Measurements from ENCODE around the gene PLA2G4B.
A peak's percentile ranks its signal among the peaks of the same experiment; 100 is the strongest.

The PLA2G4B gene

DNA sequence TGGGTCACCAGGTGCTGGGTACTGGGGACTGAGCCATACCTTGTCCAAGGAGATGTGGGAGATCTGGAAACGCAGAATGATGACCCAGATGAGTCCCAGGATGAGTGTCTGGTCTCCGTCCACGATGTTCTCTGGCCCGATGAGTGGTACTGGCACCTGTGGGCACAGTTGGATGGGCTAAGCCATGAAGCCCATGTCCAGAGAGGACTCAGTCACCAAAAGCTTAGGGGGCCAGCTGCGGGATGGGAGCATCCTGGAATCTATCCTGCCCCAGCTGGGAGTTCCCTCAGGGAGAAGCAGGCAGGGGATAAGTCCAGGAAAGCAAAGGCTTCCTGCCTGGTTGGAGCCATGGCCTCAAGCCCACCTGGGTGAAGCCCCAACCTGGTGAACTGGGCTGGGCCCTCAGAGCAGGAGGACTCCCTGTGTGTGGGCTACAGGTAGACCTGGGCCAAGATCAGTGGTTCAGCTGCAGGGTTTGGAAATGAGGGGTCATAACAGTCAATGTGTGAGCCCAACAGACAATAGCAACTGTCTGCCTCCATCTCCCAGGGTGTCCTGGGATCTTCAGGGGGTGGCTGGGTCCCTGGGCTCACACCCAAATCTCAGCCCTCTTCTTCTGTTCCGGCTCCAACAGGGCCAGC is 51.5 kb downstream of the PLA2G4B start:
- no peak for DNase-seq

DNA sequence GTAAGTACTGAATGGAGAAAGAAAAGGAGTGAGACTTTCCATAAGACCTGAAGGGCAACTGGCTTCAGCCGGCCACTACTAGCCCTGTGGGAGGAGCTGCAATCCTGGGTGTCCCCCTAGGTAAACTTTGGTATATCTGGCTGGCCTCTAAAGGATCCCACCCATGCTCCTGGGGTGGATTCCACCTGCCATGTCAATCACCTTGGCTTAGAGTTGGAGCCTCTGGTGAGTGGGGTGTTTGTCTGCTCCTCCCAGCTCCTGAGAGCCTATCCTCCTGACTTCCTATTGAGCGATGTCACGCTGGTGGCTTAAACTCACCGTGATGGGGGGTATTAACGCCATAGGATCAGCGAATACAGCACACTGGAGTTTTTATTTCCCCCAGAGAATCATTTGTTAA is 52.6 kb downstream of the PLA2G4B start:
- DNase-seq: no peak

DNA sequence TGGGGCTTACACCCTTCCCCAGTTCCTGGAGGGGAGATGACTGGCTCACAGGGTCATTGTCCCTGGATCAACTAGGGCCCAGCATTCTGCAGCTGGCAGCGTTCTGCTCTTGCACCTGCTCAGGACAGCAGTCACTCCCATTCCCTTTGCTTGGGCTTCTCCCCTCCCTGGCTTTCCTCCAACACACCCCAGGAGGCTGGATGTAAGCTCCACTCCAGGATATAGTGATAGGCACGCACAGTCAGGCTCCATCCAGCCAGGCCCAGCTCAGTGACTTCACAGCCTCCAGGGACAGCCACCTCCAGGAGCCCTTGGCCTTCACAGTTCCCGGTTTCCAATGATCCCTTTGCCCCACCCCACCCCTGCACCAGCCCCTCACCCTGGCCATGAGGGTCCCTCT is 53.3 kb downstream of the PLA2G4B start:
- peak; percentile 45 for DNase-seq

DNA sequence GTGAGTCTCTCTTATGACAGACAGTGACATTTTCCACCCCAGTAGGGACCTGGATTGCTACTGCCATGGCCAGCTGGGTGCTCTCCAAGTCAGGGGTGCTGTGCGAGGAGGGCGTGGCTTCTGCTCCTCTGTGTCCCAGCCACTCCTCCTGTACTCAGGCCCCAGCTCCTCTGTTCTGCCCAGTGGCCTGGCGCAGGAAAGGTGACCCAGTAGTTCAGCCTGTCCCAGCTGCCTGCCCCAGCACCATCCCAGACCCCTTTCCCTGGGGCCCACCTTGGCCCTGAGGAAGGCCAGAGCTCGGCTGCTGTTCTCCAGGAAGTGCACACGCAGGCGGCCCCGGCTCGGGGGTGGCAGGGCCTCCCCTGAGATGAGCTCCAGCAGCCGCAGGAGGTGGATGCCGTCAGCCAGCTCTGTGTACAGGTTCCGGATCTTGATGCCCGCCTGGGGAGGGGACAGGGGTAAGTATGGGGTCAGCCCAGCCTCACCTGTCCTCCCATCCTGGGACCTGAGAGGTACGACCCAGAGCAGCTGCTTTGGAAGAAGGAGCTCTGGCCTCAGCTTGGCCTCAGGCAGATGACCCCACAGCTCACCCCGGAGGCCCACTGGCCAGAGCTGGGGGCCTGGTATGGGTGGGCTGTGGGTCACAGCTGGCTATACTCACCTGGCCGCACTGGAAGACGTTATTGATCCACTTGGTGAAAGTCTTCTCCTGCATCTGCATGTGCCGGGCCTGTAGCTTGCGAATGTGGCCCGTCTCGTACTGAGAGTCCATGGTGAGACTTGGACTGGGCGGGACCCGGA is 54.2 kb downstream of the PLA2G4B start:
- DNase-seq: no peak

DNA sequence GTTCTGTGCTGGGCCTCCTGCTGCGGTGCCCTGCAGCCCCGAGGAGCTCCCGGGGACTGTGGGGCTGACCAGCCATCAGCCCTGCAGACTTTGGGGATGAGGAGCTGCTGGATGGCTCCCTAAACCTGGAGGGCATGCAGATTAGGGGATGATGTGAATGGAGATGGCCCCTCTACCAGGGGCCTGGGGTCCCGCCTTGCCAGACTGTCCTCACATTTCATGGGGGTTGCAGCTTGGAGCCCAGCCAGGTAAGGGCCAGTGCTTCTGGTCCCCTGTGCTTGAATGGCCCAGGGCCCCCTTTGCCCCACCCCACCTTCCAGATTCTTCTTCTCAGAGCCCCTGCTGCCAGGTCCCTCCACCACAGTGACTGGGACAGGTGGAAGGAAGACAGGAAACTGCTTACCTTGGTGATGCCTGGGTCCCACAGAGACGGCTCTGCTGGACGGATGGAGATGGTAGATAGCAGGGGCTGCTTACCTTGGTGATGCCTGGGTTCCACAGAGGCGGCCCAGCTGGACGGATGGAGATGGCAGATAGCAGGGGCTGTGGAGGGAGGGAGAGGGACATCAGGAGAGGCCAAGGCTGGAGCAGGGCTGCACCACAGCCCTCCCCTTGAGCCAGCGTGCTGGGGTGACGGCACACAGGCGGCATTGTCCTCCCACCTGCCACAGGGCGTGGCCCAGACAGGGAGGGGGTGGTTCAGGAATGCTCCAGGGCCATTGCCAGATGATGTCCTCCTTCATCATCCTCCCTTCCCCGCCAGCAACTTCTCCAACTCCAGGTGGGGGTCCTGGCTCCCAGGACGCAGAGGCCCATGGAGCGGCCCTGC is 55.0 kb downstream of the PLA2G4B start, which contains the start of gene SPTBN5:
Gene SPTBN5 (minus strand): TSS at position 632 of the 829 bp plus-strand sequence. CDS start 556 bp downstream, at position 76.
- DNase-seq: no peak

DNA sequence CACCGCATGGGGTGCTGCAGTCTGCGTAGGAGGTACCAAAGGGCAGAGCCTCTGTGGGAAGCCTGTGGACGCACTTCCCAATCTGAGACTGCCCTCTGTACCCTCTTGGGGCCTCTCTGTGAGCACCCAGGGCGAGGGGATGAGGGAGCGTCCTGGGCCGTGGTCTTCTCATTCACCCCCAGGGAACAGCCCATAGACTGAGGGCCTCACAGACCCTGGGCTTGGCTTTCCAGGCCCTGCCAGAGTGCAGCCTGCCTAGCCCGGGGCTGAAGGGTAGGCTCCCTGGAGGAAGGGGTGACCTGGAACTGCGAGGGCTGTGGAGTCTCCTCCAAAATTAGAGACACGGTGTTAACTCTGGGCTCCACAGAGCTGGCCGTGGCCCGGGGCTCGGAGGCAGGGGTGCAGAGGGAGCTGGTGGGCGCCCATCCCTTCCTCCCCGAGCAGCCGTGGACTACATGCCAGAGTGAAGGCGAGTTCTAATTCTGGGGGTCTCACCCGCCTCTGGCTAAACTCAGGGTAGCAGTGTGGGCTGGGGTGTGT is 55.7 kb downstream of the PLA2G4B start:
- DNase-seq: no peak

DNA sequence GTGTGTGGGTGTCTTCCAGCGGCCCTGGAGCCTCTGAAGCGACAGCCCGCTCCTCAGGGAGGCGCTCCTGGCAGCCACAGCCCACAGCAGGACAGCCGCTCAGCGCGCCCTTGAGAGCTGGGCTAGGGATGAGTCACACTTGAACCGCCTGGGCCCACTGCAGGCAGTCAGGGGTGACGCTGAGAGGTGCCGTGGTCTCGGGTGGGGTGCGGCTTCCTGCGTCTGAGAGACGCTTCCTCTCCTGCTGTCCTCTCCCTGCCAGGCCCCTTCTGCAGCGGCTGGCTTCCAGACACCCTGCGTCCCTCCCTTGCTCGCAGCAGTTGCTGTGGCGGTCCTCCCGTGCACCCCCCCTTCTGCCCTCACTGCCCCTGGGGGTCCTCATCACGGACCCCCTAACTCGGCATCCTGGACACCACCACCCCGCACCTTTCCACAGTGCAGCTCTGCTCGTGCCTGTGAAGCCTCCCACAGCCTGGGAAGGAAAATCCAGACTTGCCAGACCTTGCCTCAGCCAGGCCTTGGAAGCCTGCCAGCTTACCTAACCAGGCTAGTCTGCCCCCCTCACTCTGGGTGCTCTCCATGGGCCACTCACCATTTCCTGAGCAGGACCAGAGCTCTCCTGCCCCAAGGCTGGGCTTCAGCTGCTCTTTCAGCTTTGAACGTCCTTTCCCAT is 56.3 kb downstream of the PLA2G4B start:
- peak; percentile 75 for DNase-seq

DNA sequence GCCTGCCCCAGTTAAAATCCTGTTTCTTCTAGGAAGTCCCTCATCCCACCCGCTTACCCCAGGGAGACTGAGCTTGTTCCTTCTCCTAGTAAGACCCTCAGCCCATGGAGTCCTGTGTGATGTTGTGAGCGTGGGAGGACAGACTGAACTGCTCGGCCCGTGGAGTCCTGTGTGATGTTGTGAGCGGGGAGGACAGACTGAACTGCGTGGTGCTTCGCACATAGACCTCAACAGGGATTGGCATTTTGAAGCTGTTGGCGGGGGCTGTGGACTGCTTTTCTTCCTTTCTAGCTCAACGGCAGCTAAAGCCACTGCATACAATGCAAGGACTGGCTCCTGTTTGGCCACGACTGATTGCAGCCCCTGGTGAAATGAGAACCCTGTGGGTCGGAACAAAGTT is 56.8 kb downstream of the PLA2G4B start:
- DNase-seq: no peak

DNA sequence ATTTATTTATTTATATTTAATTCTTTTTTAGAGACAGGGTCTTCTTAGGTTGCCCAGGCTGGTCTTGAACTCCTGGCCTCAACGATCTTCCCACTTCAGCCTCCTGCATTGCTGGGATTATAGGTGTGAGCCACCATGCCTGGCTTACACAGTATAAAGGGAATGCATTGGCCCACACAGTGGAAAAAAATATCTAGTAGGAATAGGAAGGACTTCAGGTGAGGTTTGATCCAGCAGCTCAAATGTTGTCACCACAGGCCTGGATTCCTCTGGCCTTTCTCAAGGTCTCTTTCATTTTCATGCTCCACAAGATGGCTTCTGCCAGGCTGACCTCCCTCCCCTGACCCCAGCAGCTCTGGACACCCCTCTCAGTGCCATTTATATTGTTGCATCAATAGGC is 57.3 kb downstream of the PLA2G4B start:
- no peak for DNase-seq

DNA sequence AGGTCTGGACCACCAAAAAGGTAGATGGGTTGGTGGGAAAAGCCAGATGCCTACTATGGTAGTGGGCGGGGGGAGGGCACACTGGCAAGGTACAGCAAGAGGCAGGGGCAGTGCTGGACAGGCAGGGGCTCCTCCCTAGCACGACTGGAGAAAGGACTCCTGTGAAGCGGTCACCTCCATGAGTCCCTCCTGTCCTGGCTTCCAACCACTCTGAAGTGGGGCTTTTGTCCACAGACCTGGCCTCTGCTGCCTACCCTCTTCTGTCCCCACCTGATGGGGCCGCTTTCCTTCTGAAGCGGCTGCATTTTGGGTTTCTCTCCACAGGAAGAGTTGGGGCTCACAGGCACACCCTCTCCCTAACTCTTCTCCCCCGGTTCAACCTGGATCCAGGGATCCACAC is 57.9 kb downstream of the PLA2G4B start:
- DNase-seq: no peak

DNA sequence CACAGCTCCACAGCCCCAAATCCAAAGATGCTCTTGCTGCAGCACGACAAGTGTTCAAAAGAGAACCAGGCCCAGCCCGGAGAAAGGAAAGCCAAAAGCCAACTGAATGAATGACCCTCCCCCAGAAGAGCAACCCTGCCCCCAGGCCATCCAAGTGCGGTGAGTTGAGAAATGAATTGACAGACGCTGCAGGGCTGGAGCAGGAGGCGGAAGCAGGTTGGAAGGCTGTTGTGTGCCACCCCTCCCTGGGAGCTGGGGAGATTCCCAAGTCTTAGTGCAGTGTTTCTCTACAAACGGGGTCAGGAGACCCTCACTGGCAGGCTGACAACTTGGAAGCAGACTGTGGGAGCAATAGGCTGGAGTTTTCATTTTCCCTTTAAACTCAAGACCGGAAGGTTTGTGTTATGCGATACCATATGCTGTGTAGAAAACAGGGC is 58.7 kb downstream of the PLA2G4B start:
- DNase-seq: no peak

All from femur (tissue), 1 donor.